AG04449 (cell line): ENCODE results near the gene UPK3BL2.
"Not testable (repeated sequence)": the region's sequence is repeated elsewhere in the genome, so short reads cannot be mapped to it uniquely, and the experiment has no call there.

Source experiments
- CTCF ChIA-PET: fragments of 350-600 bp; formaldehyde crosslinking; extraction: SDS; loops from one replicate; lab custom pipeline; 2021; ENCODE audit warnings: antibody characterized with exemption; lab: Yijun Ruan, JAX
- POLR2A ChIA-PET: fragments of 400-600, 350-600 bp; formaldehyde crosslinking; extraction: SDS; loops from one replicate; lab custom pipeline; 2020; ENCODE audit warnings: antibody characterized with exemption, inconsistent platforms; lab: Yijun Ruan, JAX
- DNase-seq: peaks from one replicate; pipeline ENCODE4 v3.0.0-alpha.2; 2010; ENCODE audit warnings: low read depth, low spot score
- H3K4me3 ChIP-seq: 2 replicates; pipeline ENCODE4 v1.5.1; 2011; ENCODE audit warnings: low read depth, mild to moderate bottlenecking, control low read depth, low read length

UPK3BL2 gene

DNA sequence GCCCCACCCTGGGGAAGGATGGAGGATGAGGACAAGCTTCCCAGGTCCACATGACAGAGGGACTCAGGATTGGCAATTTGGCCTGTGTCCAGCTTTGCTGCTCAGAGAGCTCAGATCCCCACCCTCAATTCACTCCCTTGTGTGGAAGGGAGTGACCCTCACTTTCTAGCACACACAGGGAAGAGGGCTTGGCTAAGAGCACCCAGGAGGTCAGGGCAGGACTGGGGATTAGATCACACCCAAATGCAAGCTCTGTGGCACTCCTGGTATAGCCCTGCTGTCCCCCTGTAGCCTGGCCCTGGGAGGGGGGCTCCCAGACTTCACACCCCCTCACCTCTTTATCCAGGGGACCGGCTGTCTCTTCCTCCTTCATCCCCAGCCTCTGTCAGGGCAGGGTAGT, 876 bp upstream of the UPK3BL2 start:
- POLR2A ChIA-PET, H3K4me3 ChIP-seq, CTCF ChIA-PET, DNase-seq: not testable (repeated sequence)

- DNase-seq, H3K4me3 ChIP-seq, CTCF ChIA-PET, POLR2A ChIA-PET: not testable (repeated sequence)
These were observed 725 bp downstream of the UPK3BL2 start for GRCh38 chr7:102542771-102543170.

DNA sequence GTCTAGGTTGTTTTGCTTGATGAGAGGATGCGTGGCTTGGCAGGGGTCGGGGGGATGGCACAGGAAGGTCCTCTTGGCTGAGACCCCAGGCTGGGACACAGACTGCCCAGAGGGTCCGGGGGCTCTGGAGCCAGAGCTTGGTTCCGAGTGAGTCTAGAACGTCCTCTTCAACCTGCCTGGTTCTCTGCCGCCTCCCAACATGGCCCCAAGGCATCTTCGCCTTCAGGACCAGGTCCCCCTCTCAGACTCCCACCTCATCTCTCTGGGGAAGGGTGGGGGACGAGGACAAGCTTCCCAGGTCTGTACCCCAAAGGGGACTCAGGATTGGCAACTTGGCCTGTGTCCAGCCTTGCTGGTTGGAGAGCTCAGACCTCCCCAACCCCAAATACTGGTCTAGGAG, 1.4 kb downstream of the UPK3BL2 start:
- POLR2A ChIA-PET, CTCF ChIA-PET, H3K4me3 ChIP-seq, DNase-seq: not testable (repeated sequence)

GRCh38 chr7:102540604-102541003, 2.9 kb downstream of the UPK3BL2 start:
- DNase-seq, CTCF ChIA-PET, H3K4me3 ChIP-seq, POLR2A ChIA-PET: not testable (repeated sequence)

- POLR2A ChIA-PET, DNase-seq, CTCF ChIA-PET, H3K4me3 ChIP-seq: not testable (repeated sequence)
These were observed 8.4 kb downstream of the UPK3BL2 start for GRCh38 chr7:102535062-102535615.

DNA sequence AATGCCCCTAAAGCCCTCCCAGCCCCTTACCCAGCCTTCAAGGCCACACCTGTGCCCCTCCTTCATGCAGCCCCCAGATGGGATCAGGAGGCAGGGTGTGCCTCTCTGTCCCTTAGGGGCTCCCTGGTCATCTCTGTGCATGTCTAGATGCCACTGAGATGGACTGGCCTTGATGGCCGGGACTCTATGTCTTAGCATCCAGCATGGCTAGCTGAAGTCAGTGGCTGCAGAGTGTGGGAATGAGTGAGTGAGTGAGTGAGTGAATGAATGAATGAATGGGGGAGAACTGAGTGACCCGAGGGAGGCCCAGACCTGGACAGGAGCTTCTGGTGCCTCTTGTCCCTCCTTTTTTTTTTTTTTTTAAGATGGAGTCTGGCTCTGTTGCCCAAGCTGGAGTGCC, 11.4 kb downstream of the UPK3BL2 start:
- DNase-seq, CTCF ChIA-PET, H3K4me3 ChIP-seq, POLR2A ChIA-PET: not testable (repeated sequence)

GRCh38 chr7:102531583-102531982, 11.9 kb downstream of the UPK3BL2 start:
- POLR2A ChIA-PET, CTCF ChIA-PET, DNase-seq, H3K4me3 ChIP-seq: not testable (repeated sequence)

DNA sequence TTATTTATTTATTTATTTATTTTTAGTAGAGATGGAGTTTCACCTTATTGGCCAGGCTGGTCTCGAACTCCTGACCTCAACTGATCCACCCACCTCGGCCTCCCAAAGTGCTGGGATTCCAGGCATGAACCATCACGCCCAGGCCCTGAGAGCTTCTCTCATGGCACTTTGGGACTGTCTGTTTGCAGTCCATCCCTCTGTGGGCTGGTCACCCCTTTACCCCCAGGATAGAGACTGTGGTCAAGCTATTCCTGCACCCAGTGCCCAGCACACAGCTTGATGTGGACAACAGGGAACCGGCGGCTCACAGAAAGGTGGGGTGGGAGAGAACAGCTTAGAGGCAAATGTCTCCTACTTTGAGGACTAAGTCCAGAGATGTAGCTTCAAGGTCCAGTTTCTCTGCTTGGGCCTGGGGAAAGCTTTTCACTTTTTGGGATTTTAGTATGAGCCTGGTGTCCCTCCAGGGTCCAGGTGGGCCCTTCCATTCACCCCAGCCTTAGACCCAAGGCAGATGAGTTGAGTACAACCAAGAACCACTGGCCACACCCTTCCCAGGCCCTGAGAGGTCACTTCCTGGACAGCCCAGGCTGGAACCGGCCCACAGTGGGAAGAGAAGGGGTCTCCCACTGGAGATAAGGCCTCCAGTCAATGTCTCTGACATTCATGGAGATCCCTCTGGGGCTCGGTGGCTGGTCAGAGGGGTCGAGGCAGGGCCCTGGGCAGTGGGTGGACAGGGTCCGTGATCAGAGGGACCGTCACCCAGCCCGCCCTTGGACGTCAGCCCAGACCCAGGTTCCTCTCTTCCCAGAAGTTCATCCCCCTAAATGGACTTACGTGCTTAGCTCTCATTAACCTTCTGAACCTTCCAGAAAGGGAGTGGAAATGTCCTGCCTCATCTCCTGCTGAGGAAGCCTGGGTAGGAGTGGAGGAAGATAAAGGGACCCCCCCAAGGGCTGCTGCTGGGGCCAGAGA, 15.4 kb downstream of the UPK3BL2 start:
- CTCF ChIA-PET, POLR2A ChIA-PET, H3K4me3 ChIP-seq, DNase-seq: not testable (repeated sequence)

GRCh38 chr7:102527182-102527581, 16.3 kb downstream of the UPK3BL2 start:
- H3K4me3 ChIP-seq, CTCF ChIA-PET, DNase-seq, POLR2A ChIA-PET: not testable (repeated sequence)

GRCh38 chr7:102524803-102525202, 18.7 kb downstream of the UPK3BL2 start:
- H3K4me3 ChIP-seq, POLR2A ChIA-PET, DNase-seq, CTCF ChIA-PET: not testable (repeated sequence)

- H3K4me3 ChIP-seq, CTCF ChIA-PET, POLR2A ChIA-PET, DNase-seq: not testable (repeated sequence)
These were observed 22.7 kb downstream of the UPK3BL2 start for GRCh38 chr7:102520797-102521196.

GRCh38 chr7:102517550-102518147, 25.8 kb downstream of the UPK3BL2 start, which contains the start of gene RASA4B:
Gene RASA4B, minus strand, starts transcription at chr7:102517777. Its CDS starts 67 bp downstream, at chr7:102517710.
- POLR2A ChIA-PET, DNase-seq, H3K4me3 ChIP-seq, CTCF ChIA-PET: not testable (repeated sequence)

- POLR2A ChIA-PET, CTCF ChIA-PET, H3K4me3 ChIP-seq, DNase-seq: not testable (repeated sequence)
These were observed 26.5 kb downstream of the UPK3BL2 start for GRCh38 chr7:102516951-102517350.

DNA sequence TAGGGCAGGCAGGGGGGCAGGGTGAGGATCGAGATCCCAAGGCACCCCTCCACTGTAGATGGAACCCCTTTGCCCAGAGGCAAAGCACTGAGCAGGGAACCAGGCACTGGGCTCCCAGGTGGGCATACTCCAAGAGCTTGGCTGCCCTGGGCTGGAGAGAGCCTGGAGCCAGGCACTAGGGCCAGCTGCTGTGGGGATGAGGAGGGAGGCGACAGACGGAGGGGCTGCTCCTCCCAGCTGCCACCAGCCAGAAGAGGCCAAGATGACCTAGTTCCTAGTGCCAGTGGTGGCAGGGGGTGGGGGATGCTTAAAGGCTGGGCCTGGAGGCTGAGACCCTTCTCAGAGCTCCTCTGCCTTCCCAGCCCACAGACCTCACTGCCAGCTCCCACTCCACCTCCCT, 27.6 kb downstream of the UPK3BL2 start:
- CTCF ChIA-PET, POLR2A ChIA-PET, DNase-seq, H3K4me3 ChIP-seq: not testable (repeated sequence)

GRCh38 chr7:102514881-102515721, 28.4 kb downstream of the UPK3BL2 start:
- H3K4me3 ChIP-seq, DNase-seq, POLR2A ChIA-PET, CTCF ChIA-PET: not testable (repeated sequence)
